DMS 273 treated with DMSO at 0.1 percent for 48 hours (cell line): ENCODE data around the gene CDC42BPB.
"Not testable (repeated sequence)": the region's sequence is repeated elsewhere in the genome, so short reads cannot be mapped to it uniquely, and the experiment has no call there.

Source experiments
- DNase-seq: peaks from one replicate; lab custom pipeline; 2025; lab: John Stamatoyannopoulos, UW

CDC42BPB gene

GRCh38 chr14:102900631-102901571 is 156.4 kb downstream of the CDC42BPB start:
- DNase-seq, result no peak

GRCh38 chr14:102899516-102899900 is 157.8 kb downstream of the CDC42BPB start:
- DNase-seq, result no peak

GRCh38 chr14:102898776-102899515 is 158.4 kb downstream of the CDC42BPB start:
- no peak for DNase-seq

GRCh38 chr14:102898298-102898697 is 159.1 kb downstream of the CDC42BPB start:
- DNase-seq, result no peak

GRCh38 chr14:102897299-102898027 is 159.9 kb downstream of the CDC42BPB start:
- no peak for DNase-seq

GRCh38 chr14:102896735-102897134 is 160.6 kb downstream of the CDC42BPB start:
- not testable (repeated sequence) for DNase-seq

GRCh38 chr14:102893452-102893851 is 163.9 kb downstream of the CDC42BPB start:
- no peak for DNase-seq

GRCh38 chr14:102892651-102893050 is 164.7 kb downstream of the CDC42BPB start:
- no peak for DNase-seq

- no peak for DNase-seq
These were observed 165.8 kb downstream of the CDC42BPB start for GRCh38 chr14:102891556-102891955.

GRCh38 chr14:102891111-102891510 is 166.2 kb downstream of the CDC42BPB start:
- no peak for DNase-seq

GRCh38 chr14:102889615-102890014 is 167.7 kb downstream of the CDC42BPB start:
- no peak for DNase-seq

- DNase-seq, result no peak
These were observed 168.6 kb downstream of the CDC42BPB start for GRCh38 chr14:102888748-102889147.

- no peak for DNase-seq
These were observed 171.5 kb downstream of the CDC42BPB start for GRCh38 chr14:102885737-102886447.

GRCh38 chr14:102883554-102883953 is 173.8 kb downstream of the CDC42BPB start:
- DNase-seq, result no peak

GRCh38 chr14:102883089-102883541 is 174.2 kb downstream of the CDC42BPB start:
- DNase-seq, result no peak
